Measurements from ENCODE around the gene PRM3. TPM values are rescaled to one million over a fixed set of nuclear protein-coding genes. Genes with fewer than 3 reads are reported as not detected.

PRM3 gene
- total RNA-seq, 2 experiments from 2014 or later: not detected

- H3K9me3 Mint-ChIP-seq: no peaks in the 10 kb centered on the region
- H3K27ac Mint-ChIP-seq: peak overlapping the region; percentile 76
- no peak overlapping the region for H3K4me3 Mint-ChIP-seq
- POLR2A ChIA-PET: interaction anchor here (0.6 to 2.4 kb wide), 5 partner anchors 15 to 78 kb away, joined by 3 to 12 read pairs (median 3); partner anchors contain the start of gene SOCS1
- DNase-seq: peak; percentile 58
- no peaks in the 10 kb centered on the region for H3K27me3 Mint-ChIP-seq
- H3K36me3 Mint-ChIP-seq: no peaks in the 10 kb centered on the region
- peaks cover 48% of the 10 kb centered on the region for H3K4me1 Mint-ChIP-seq (ENCODE audit: low read depth)
- CTCF ChIA-PET: interaction anchor here (0.9 to 1.4 kb wide), 4 partner anchors 44 to 61 kb away, joined by 3 to 5 read pairs (median 3); no protein-coding TSS in a partner anchor
- intact Hi-C loops (cut with micrococcal nuclease): loop anchor here (1.0 kb wide), 3 partner anchors 17 to 48 kb away; no protein-coding TSS in a partner anchor
Measured at GRCh38 chr16:11310997-11311561, 37.6 kb upstream of the PRM3 start.

- DNase-seq: no peak
- intact Hi-C loops (cut with micrococcal nuclease): no loop called here
- ChIA-PET POLR2A (interaction anchor here (1.2 to 2.0 kb wide), 2 partner anchors 16 to 47 kb away, joined by 3 to 7 read pairs; no protein-coding TSS in a partner anchor), CTCF (interaction anchor here (0.9 to 1.3 kb wide), 2 partner anchors 52 to 61 kb away, joined by 3 read pairs; no protein-coding TSS in a partner anchor)
- H3K27ac Mint-ChIP-seq: peak overlapping the region; percentile 76
- H3K4me3 Mint-ChIP-seq: no peak overlapping the region
- H3K36me3 Mint-ChIP-seq: no peaks in the 10 kb centered on the region
- no peaks in the 10 kb centered on the region for H3K27me3 Mint-ChIP-seq
- H3K4me1 Mint-ChIP-seq (ENCODE audit: low read depth): peaks cover 48% of the 10 kb centered on the region
- H3K9me3 Mint-ChIP-seq: no peaks in the 10 kb centered on the region
Measured at GRCh38 chr16:11310634-11310977, 37.2 kb upstream of the PRM3 start.

GRCh38 chr16:11309895-11310633, 36.6 kb upstream of the PRM3 start:
- intact Hi-C loops (cut with micrococcal nuclease): no loop called here
- no peak overlapping the region for H3K4me3 Mint-ChIP-seq
- DNase-seq: no peak
- H3K27me3 Mint-ChIP-seq: no peaks in the 10 kb centered on the region
- H3K9me3 Mint-ChIP-seq: no peaks in the 10 kb centered on the region
- no peaks in the 10 kb centered on the region for H3K36me3 Mint-ChIP-seq
- POLR2A ChIA-PET: interaction anchor here (1.2 to 2.0 kb wide), 2 partner anchors 16 to 47 kb away, joined by 3 to 7 read pairs; no protein-coding TSS in a partner anchor
- CTCF ChIA-PET: interaction anchor here (0.9 to 1.0 kb wide), 2 partner anchors 46 to 62 kb away, joined by 3 read pairs; no protein-coding TSS in a partner anchor
- no peak overlapping the region for H3K27ac Mint-ChIP-seq
- H3K4me1 Mint-ChIP-seq (ENCODE audit: low read depth): peaks cover 48% of the 10 kb centered on the region

- Mint-ChIP-seq H3K27ac (no peak overlapping the region), H3K36me3 (no peaks in the 10 kb centered on the region), H3K27me3 (no peaks in the 10 kb centered on the region), H3K9me3 (no peaks in the 10 kb centered on the region), H3K4me3 (no peak overlapping the region), H3K4me1 (ENCODE audit: low read depth) (peaks cover 45% of the 10 kb centered on the region)
- DNase-seq: no peak
- POLR2A ChIA-PET: no interaction called here
- intact Hi-C loops (cut with micrococcal nuclease): no loop called here
- CTCF ChIA-PET: interaction anchor here (1.0 kb wide), 1 partner anchor 48 kb away, joined by 3 read pairs; no protein-coding TSS in a partner anchor
Measured at GRCh38 chr16:11308493-11309283, 35.3 kb upstream of the PRM3 start.

- Mint-ChIP-seq H3K9me3 (no peaks in the 10 kb centered on the region), H3K4me3 (no peak overlapping the region), H3K36me3 (no peaks in the 10 kb centered on the region), H3K4me1 (ENCODE audit: low read depth) (peaks cover 37% of the 10 kb centered on the region), H3K27me3 (no peaks in the 10 kb centered on the region), H3K27ac (no peak overlapping the region)
- no peak for DNase-seq
- POLR2A ChIA-PET: interaction anchor here (0.8 kb wide), 1 partner anchor 47 kb away, joined by 3 read pairs; no protein-coding TSS in a partner anchor
- intact Hi-C loops (cut with micrococcal nuclease): no loop called here
- CTCF ChIA-PET: no interaction called here
Measured at GRCh38 chr16:11307639-11308492, 34.4 kb upstream of the PRM3 start.

GRCh38 chr16:11306997-11307638, 33.7 kb upstream of the PRM3 start:
- peaks cover 30% of the 10 kb centered on the region for H3K4me1 Mint-ChIP-seq (ENCODE audit: low read depth)
- no peak overlapping the region for H3K27ac Mint-ChIP-seq
- no peaks in the 10 kb centered on the region for H3K36me3 Mint-ChIP-seq
- ChIA-PET POLR2A (interaction anchor here (0.8 kb wide), 1 partner anchor 48 kb away, joined by 3 read pairs; no protein-coding TSS in a partner anchor), CTCF (no interaction called here)
- DNase-seq: peak; percentile 58
- intact Hi-C loops (cut with micrococcal nuclease): no loop called here
- no peaks in the 10 kb centered on the region for H3K27me3 Mint-ChIP-seq
- H3K9me3 Mint-ChIP-seq: no peaks in the 10 kb centered on the region
- no peak overlapping the region for H3K4me3 Mint-ChIP-seq

- Mint-ChIP-seq H3K27ac (no peak overlapping the region), H3K4me1 (ENCODE audit: low read depth) (peaks cover 24% of the 10 kb centered on the region), H3K9me3 (no peaks in the 10 kb centered on the region), H3K36me3 (no peaks in the 10 kb centered on the region), H3K4me3 (no peak overlapping the region), H3K27me3 (no peaks in the 10 kb centered on the region)
- no peak for DNase-seq
- intact Hi-C loops (cut with micrococcal nuclease): no loop called here
- CTCF ChIA-PET: no interaction called here
- POLR2A ChIA-PET: no interaction called here
Measured at GRCh38 chr16:11306381-11306780, 33.0 kb upstream of the PRM3 start.

- Mint-ChIP-seq H3K4me1 (ENCODE audit: low read depth) (peaks cover 6% of the 10 kb centered on the region), H3K36me3 (no peaks in the 10 kb centered on the region), H3K27ac (no peak overlapping the region), H3K9me3 (no peaks in the 10 kb centered on the region), H3K4me3 (no peak overlapping the region), H3K27me3 (no peaks in the 10 kb centered on the region)
- CTCF ChIA-PET: no interaction called here
- no peak for DNase-seq
- intact Hi-C loops (cut with micrococcal nuclease): no loop called here
- POLR2A ChIA-PET: no interaction called here
Measured at GRCh38 chr16:11303405-11304138, 30.1 kb upstream of the PRM3 start.

GRCh38 chr16:11302977-11303376, 29.5 kb upstream of the PRM3 start:
- H3K27me3 Mint-ChIP-seq: no peaks in the 10 kb centered on the region
- H3K4me3 Mint-ChIP-seq: no peak overlapping the region
- H3K27ac Mint-ChIP-seq: no peak overlapping the region
- H3K9me3 Mint-ChIP-seq: no peaks in the 10 kb centered on the region
- ChIA-PET POLR2A (no interaction called here), CTCF (no interaction called here)
- intact Hi-C loops (cut with micrococcal nuclease): no loop called here
- peaks cover 6% of the 10 kb centered on the region for H3K4me1 Mint-ChIP-seq (ENCODE audit: low read depth)
- no peaks in the 10 kb centered on the region for H3K36me3 Mint-ChIP-seq
- DNase-seq: no peak

GRCh38 chr16:11301645-11302501, 28.4 kb upstream of the PRM3 start:
- intact Hi-C loops (cut with micrococcal nuclease): no loop called here
- Mint-ChIP-seq H3K4me1 (ENCODE audit: low read depth) (peaks cover 11% of the 10 kb centered on the region), H3K4me3 (no peak overlapping the region), H3K36me3 (no peaks in the 10 kb centered on the region), H3K27ac (no peak overlapping the region), H3K9me3 (no peaks in the 10 kb centered on the region), H3K27me3 (no peaks in the 10 kb centered on the region)
- ChIA-PET POLR2A (interaction anchor here (0.9 kb wide), 1 partner anchor 39 kb away, joined by 3 read pairs; no protein-coding TSS in a partner anchor), CTCF (no interaction called here)
- no peak for DNase-seq

All from activated CD4-positive, alpha-beta memory T cell treated with anti-CD3 and anti-CD28 coated beads for 36 hours (primary cell).